ENCODE results near the gene POU2F3.

The POU2F3 gene

GRCh38 chr11:120327311-120327710, 87.4 kb downstream of the POU2F3 start:
- DNase-seq: no peak

GRCh38 chr11:120329556-120329955, 89.6 kb downstream of the POU2F3 start:
- DNase-seq: no peak

- DNase-seq: no peak
Observed at GRCh38 chr11:120330045-120330444, 90.1 kb downstream of the POU2F3 start.

GRCh38 chr11:120331301-120331996, 91.5 kb downstream of the POU2F3 start:
- DNase-seq: no peak

- DNase-seq: no peak
Observed at GRCh38 chr11:120332822-120333716, 93.1 kb downstream of the POU2F3 start.

GRCh38 chr11:120333801-120334200, 93.9 kb downstream of the POU2F3 start:
- no peak for DNase-seq

GRCh38 chr11:120334332-120334731, 94.4 kb downstream of the POU2F3 start:
- DNase-seq: no peak

- peak; percentile 80 to 86 for DNase-seq
Observed at GRCh38 chr11:120334894-120335462, 95.0 kb downstream of the POU2F3 start.

GRCh38 chr11:120335556-120335907, 95.6 kb downstream of the POU2F3 start:
- DNase-seq: peak; percentile 57 to 77

GRCh38 chr11:120335908-120336640, 96.1 kb downstream of the POU2F3 start, which contains the start of gene ARHGEF12:
TSS of gene ARHGEF12 (plus strand) at chr11:120336413. CDS start at chr11:120337244, 831 bp downstream.
- peak; percentile 93 to 97 for DNase-seq

GRCh38 chr11:120336641-120337354, 96.9 kb downstream of the POU2F3 start:
- DNase-seq: peak in 1 of 2 experiments; percentile 64

GRCh38 chr11:120337355-120338106, 97.6 kb downstream of the POU2F3 start:
- DNase-seq: peak in 1 of 2 experiments; percentile 36

- DNase-seq: no peak
Observed at GRCh38 chr11:120338107-120338933, 98.4 kb downstream of the POU2F3 start.

GRCh38 chr11:120339394-120339890, 99.5 kb downstream of the POU2F3 start:
- no peak for DNase-seq

GRCh38 chr11:120340529-120340928, 100.6 kb downstream of the POU2F3 start:
- DNase-seq: no peak

- no peak for DNase-seq
Observed at GRCh38 chr11:120342226-120342625, 102.3 kb downstream of the POU2F3 start.

GRCh38 chr11:120342678-120343077, 102.7 kb downstream of the POU2F3 start:
- DNase-seq: no peak

- no peak for DNase-seq
Observed at GRCh38 chr11:120343429-120343828, 103.5 kb downstream of the POU2F3 start.

GRCh38 chr11:120344302-120345004, 104.5 kb downstream of the POU2F3 start:
- DNase-seq: no peak

GRCh38 chr11:120346233-120346632, 106.3 kb downstream of the POU2F3 start:
- DNase-seq: no peak

All from NCI-H446 (cell line).